GM03348 (cell line): ENCODE results near the gene ARL4C.
"Not testable (repeated sequence)": the region's sequence is repeated elsewhere in the genome, so short reads cannot be mapped to it uniquely, and the experiment has no call there.

Source experiments
- DNase-seq: peaks from one replicate; pipeline ENCODE4 v3.0.0; 2012; ENCODE audit warnings: low spot score

The ARL4C gene

GRCh38 chr2:234476766-234477165 is 20.1 kb downstream of the ARL4C start:
- no peak for DNase-seq

- no peak for DNase-seq
Measured at GRCh38 chr2:234474654-234475053, 22.2 kb downstream of the ARL4C start.

- no peak for DNase-seq
Measured at GRCh38 chr2:234472155-234472554, 24.7 kb downstream of the ARL4C start.

- DNase-seq: no peak
Measured at GRCh38 chr2:234469972-234470371, 26.9 kb downstream of the ARL4C start.

GRCh38 chr2:234469251-234469845 is 27.5 kb downstream of the ARL4C start:
- no peak for DNase-seq

- DNase-seq: peak; percentile 22
Measured at GRCh38 chr2:234468503-234468902, 28.4 kb downstream of the ARL4C start.

- DNase-seq: no peak
Measured at GRCh38 chr2:234467289-234467688, 29.6 kb downstream of the ARL4C start.

- DNase-seq: no peak
Measured at GRCh38 chr2:234464291-234464645, 32.6 kb downstream of the ARL4C start.

- DNase-seq: no peak
Measured at GRCh38 chr2:234463626-234464290, 33.1 kb downstream of the ARL4C start.

- DNase-seq: no peak
Measured at GRCh38 chr2:234462218-234462992, 34.5 kb downstream of the ARL4C start.

GRCh38 chr2:234459401-234460009 is 37.4 kb downstream of the ARL4C start:
- no peak for DNase-seq

- DNase-seq: no peak
Measured at GRCh38 chr2:234458466-234458865, 38.4 kb downstream of the ARL4C start.

GRCh38 chr2:234457421-234457820 is 39.5 kb downstream of the ARL4C start:
- no peak for DNase-seq

GRCh38 chr2:234455246-234455645 is 41.6 kb downstream of the ARL4C start:
- DNase-seq: not testable (repeated sequence)

GRCh38 chr2:234454433-234454832 is 42.4 kb downstream of the ARL4C start:
- DNase-seq: no peak

GRCh38 chr2:234453216-234453615 is 43.7 kb downstream of the ARL4C start:
- DNase-seq: no peak

- DNase-seq: peak; percentile 88
Measured at GRCh38 chr2:234451852-234452625, 44.8 kb downstream of the ARL4C start.

GRCh38 chr2:234451242-234451641 is 45.6 kb downstream of the ARL4C start:
- no peak for DNase-seq

- DNase-seq: no peak
Measured at GRCh38 chr2:234450431-234451124, 46.3 kb downstream of the ARL4C start.

- DNase-seq: no peak
Measured at GRCh38 chr2:234448506-234449184, 48.2 kb downstream of the ARL4C start.

- no peak for DNase-seq
Measured at GRCh38 chr2:234447963-234448362, 48.9 kb downstream of the ARL4C start.
